Midbrain (tissue), 1 donor: Measurements from ENCODE around the gene HDAC4.

Experiments
- DNase-seq: peaks from one replicate; lab custom pipeline; 2025; lab: John Stamatoyannopoulos, UW

Gene HDAC4

DNA sequence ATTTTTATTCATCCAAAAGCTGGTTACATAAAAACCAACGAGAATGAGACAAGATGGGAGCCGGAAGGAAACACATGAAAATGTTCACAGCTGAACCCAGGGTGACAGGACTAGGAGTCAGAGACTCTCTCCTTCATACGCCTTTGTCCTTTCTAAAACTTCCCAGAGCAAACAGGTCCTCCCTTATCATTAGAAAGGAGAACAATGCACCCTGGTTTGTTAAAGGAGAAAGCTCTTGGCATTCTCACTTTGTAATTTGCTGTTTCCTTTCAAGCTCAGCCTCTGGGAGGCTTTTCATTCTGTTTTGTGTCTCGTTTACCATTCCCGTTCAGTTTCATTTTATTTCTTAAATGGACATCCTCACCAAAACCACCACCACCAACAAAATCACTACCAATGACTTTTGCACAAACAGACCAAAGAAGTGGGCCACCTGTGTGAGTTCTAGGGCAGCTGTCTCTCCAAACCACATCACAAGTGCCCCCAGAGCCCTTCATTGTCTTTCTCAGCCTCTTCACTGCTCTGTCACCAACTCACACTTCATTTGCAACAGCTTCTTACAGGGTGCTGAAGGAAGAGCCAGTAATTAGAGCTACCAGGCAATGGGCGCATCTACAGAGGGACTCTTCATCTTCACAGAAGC lies 105.3 kb downstream of the HDAC4 start:
- no peak for DNase-seq

GRCh38 chr2:239294571-239295054 lies 106.2 kb downstream of the HDAC4 start:
- DNase-seq, result no peak

DNA sequence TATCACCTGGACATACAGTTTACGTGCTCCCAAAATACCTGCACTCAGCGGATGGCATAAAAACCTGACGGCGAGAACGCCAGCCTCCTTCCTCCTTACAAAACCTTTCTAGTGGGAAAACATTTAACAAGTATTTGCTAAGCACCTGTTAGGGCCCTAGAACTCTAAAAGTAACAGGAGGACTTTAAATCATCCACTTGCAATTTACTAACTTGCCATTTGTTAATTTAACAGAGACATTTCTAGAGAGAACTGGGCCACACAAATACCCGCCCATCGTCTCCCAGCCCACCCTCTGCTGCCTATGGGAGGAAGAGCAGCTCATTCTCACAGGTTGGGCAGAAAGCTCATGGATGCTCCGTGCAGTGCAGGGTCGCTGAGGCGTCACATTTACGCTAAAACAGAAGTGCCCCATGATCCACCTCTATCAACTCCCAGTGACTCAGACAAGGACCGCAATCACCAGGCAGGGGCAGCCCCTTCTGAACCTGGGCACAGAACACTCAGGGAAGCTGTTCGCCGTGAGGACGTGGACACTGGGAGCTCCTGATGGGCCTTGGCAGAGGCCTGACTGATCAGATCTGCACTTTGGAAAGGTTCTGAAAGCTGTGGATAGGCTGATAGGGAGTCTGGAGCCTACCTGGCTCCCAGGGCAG lies 106.9 kb downstream of the HDAC4 start:
- DNase-seq, result no peak

DNA sequence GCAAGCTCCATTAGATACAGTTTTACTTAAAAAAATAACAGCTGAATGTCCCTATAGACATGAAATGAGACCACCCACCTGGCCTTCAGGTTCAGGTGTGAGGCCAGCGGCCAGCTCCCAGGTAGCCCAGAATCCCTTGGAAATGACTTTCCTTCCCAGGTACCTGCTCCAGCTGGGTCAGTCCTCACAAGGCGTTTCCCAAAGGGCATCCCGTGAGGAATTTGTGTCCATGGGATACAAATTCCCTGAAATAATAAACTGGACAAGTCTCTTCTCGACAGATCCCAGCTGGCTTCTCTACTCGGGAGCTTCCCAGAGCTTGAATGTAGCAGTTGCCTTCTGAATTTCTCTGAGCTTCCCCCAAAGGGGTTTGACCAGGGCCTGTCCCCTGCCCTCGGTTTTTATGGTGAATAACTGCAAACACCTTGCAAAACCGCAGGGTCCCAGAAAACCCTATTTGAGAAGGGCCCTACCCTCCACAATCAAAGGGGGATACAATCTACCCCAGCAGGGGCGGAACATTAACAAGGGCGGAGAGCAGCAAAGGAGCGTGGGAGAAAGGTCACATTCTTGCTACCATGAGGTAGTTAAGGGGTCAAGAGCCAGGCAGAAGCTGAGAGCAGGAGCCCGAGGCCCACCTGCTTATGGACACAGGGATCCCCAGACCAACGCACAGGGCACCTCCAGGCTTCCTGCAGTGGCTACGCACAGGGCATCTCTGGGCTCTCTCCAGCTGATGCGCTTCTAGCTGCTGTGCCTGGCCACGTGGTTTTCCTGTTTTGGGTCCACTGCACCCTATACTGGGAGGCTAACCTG lies 107.7 kb downstream of the HDAC4 start:
- no peak for DNase-seq

DNA sequence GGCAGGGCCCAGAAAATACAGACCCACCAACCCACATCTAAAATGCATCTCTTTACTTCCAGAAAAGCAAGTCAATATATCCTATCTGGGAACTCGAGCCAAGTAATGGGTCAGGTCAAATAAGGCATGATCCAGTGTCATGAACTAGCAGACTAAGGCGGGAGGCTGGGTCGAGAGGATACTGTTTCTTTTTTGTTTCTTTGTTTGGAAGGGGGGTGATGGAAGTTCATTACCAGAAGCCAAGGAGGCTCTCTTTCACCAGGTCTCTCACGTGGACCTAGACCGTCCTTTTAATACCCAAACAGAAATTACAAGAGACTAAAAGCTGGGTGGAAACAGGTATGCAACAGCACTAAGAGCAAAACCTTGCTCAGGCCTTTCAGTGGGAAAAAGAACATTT lies 108.3 kb downstream of the HDAC4 start:
- DNase-seq, result no peak

GRCh38 chr2:239291475-239292350 lies 109.1 kb downstream of the HDAC4 start:
- peak; percentile 65 for DNase-seq

DNA sequence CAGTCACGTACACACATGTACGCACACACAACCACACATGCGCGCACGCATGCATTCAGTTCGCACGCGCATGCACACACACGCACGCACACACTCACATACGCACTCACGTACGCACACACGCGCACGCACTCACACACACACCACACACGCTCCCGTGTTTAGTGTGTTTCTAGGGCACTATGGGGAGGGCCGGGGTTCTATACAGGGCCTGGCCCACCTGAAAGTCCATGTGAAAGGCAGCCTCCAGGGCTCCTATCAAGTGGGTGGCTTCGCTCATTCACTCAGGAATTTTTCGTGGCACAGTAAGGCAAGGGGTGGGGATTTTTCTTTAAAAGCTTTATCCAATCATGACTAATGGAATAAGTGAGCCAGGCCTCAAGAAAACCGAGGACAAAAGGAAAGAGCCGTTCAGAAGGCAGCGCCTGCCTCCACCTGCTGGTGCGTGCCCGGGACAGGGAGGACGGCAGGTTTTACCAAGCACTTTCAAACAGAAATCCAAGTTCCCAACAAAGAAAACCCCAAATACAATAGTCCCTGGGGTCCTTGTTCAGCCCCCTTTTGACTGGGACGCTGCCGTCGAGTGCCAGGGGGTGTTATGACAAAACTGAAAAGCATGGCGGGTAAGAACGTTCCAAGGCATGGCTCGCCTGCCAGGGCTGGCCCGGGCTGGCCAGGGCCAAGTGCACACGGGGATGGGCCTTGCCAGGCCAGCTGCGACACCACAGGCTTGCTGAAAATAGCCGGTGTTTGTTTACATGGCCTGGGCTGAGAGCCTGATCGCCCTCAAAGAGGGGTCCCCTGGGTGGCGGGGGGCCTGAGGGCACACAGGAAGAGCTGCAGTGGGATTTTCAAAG lies 110.0 kb downstream of the HDAC4 start:
- peak; percentile 65 for DNase-seq

DNA sequence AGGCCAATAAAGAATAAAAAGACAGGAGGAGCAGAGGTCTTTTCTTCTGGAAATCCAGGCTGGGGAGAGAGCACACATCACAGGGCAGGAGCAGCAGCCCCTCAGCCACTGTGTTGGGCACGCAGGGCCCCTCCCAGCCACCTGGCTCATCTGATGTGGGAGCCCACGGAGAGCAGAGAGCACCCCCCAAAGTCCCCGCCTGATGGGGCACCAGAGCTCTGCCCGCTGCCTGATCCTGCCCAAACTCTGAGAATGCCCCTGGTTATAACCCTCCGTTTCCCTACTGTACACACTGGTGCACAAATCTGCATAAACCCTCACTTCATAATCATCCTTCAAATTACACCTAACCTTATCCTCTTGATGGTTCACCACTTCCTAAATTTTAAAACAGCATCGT lies 111.3 kb downstream of the HDAC4 start:
- DNase-seq, result no peak

- no peak for DNase-seq
Measured at GRCh38 chr2:239288951-239289511, 111.8 kb downstream of the HDAC4 start.

GRCh38 chr2:239288237-239288636 lies 112.6 kb downstream of the HDAC4 start:
- DNase-seq, result no peak

- no peak for DNase-seq
Measured at GRCh38 chr2:239287461-239287860, 113.4 kb downstream of the HDAC4 start.

GRCh38 chr2:239286901-239287300 lies 113.9 kb downstream of the HDAC4 start:
- no peak for DNase-seq

- DNase-seq, result no peak
Measured at GRCh38 chr2:239285932-239286230, 114.9 kb downstream of the HDAC4 start.

GRCh38 chr2:239285071-239285931 lies 115.5 kb downstream of the HDAC4 start:
- no peak for DNase-seq

DNA sequence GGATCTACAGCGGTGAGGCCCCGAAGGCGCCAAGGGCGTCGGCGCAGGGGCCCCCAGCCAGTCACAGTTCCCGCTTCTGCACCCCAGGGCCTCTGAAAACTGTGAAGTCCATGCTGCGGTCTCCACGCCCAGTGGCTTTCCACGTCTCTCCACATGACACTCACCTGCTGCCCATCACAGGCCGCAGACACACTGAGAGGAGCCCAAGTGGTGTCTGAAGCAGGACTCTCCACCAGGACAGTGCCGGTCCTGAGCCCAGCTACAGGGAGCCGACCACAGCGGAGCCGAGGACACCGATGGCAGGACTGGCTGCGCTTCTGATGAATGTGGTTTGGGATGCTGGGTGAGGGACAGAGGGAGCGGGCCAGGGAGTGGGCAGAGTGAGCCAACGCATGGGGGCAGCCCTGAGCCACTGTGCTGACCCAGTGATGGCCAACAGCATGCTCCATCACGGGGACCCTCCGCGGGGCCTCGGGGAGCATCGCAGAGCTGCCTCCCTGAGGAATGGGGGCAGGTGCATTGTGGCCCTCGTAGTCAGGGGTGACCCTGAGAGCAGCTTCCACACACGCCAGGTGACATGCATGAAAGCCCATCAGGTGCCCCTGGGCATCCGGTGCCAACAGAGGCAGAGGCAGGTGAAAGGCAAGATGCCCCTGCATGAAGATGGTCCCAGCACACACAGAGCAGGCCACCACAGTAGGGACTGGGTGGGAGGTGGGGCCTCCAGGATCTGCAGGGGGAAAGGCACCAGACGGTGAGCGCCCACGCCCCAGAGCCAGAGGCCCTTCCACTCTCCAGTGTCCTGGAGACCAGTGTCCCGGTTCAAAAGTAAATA lies 116.6 kb downstream of the HDAC4 start:
- no peak for DNase-seq

DNA sequence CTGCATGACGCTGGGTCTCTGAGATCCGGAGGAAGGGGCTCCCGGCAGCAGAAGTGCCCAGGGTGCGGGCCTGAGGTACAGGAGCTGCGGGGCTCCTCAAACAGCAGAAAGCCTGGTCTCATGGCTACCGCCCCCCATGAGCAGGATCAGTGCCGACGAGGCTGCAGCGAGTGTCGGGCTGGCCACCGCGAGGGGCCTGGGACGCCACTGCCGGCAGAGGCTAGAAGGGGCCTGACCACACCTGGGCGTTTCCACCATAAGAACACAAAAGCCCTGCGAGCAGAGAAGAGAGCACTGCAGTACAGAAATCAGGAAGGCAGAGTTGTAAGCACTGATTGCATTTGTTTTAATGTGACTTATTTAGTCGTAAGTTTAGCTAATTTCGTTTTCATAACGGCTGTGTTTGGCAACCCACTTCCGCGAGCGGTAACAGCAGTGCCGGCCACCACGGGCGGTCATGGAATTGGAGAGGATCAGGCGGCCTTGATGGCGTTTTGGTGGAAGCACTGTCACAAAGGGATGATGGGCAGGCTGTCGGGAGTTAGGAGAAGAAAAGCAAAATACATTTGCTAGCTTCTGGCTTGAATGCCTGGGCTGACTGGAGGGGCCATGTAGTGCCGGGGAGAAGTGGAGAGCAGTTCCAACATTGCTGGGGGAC lies 117.4 kb downstream of the HDAC4 start:
- DNase-seq, result no peak

- no peak for DNase-seq
Measured at GRCh38 chr2:239282448-239283287, 118.2 kb downstream of the HDAC4 start.
